Measurements from ENCODE around the gene PPIL3. TPM values are rescaled to one million over a fixed set of nuclear protein-coding genes. Genes with fewer than 3 reads are reported as not detected.

The PPIL3 gene
- total and polyA plus RNA-seq, 2 experiments from 2014 or later: 39.6 to 41.6 TPM

- DNase-seq: no peak
- no peak overlapping the region for H2AFZ ChIP-seq
- H3K4me1 ChIP-seq (ENCODE audit: insufficient read depth): no peaks in the 10 kb centered on the region
- peaks cover 6% of the 10 kb centered on the region; the same call in 1 of the 2 replicates for H4K20me1 ChIP-seq (ENCODE audit: insufficient read depth)
- no peaks in the 10 kb centered on the region for H3K9me3 ChIP-seq (ENCODE audit: low read depth)
- no peak overlapping the region for H3K9ac ChIP-seq
- H3F3A ChIP-seq (ENCODE audit: insufficient read depth): peaks cover 74% of the 10 kb centered on the region
- 89 to 90% methylated on average over 14 of the region's 14 CpGs for WGBS, 2 experiments (ENCODE audit: low coverage in 1 of 2, low lambda C conversion rate in 2 of 2, missing lambda C conversion rate in 2 of 2)
- H3K4me2 ChIP-seq (ENCODE audit: unreplicated experiment): no peak overlapping the region
- H3K9me2 ChIP-seq (ENCODE audit: insufficient read depth): no peaks in the 10 kb centered on the region
- no peaks in the 10 kb centered on the region for H3K27me3 ChIP-seq (replicated peaks; ENCODE audit: insufficient read depth)
- TF ChIP-seq EZH2phosphoT487 (IDR thresholded peaks at IDR 0.05; ENCODE audit: insufficient read depth, low read depth): no peak
- no peak for TF ChIP-seq EZH2 (IDR thresholded peaks at IDR 0.05; ENCODE audit: insufficient read depth, poor library complexity, severe bottlenecking)
- in situ Hi-C loops (cut with MboI): loop anchor here (25.0 kb wide), 1 partner anchor 888 kb away; the partner anchor contains the start of genes MAIP1 and TYW5
- H3K4me3 ChIP-seq: no peak overlapping the region
- H3K36me3 ChIP-seq (ENCODE audit: low read depth): peaks cover 48% of the 10 kb centered on the region
- H3K79me2 ChIP-seq (ENCODE audit: insufficient read depth): peaks cover 41% of the 10 kb centered on the region
- H3K27ac ChIP-seq: no peak overlapping the region
These were observed 38.2 kb downstream of the PPIL3 start for GRCh38 chr2:200850512-200851256.

- TF ChIP-seq EZH2phosphoT487 (IDR thresholded peaks at IDR 0.05; ENCODE audit: insufficient read depth, low read depth) (no peak), EZH2 (IDR thresholded peaks at IDR 0.05; ENCODE audit: insufficient read depth, poor library complexity, severe bottlenecking) (no peak)
These were observed 40.9 kb downstream of the PPIL3 start for GRCh38 chr2:200847939-200848338.

DNA sequence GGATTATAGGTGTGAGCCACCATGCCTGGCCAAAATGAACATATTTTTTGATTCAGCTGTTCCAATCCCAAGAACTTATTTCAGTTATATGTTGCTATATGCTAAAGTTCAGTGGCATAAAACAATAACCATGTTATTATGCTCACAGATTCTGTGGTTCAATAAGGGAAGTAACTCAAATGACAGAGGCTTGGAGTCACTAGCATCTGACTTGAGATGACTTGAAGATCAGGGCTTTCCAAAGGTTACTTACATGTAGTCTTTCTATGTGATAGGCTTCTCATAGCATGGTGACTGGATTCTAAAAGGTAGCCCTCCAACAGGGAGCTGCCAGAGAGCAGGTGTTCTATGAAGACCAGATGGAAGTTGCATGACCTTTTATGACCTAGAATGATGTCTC is 41.6 kb downstream of the PPIL3 start:
- no peaks in the 10 kb centered on the region for H3K9me2 ChIP-seq (ENCODE audit: insufficient read depth)
- H2AFZ ChIP-seq: no peak overlapping the region
- no peaks in the 10 kb centered on the region for H3K9me3 ChIP-seq (ENCODE audit: low read depth)
- peaks cover 7% of the 10 kb centered on the region for H3K79me2 ChIP-seq (ENCODE audit: insufficient read depth)
- peaks cover 14% of the 10 kb centered on the region for H3K36me3 ChIP-seq (ENCODE audit: low read depth)
- no peak overlapping the region for H3K27ac ChIP-seq
- H3K9ac ChIP-seq: no peak overlapping the region
- in situ Hi-C loops (cut with MboI): no loop called here
- H3K4me3 ChIP-seq: no peak overlapping the region
- H3K27me3 ChIP-seq (replicated peaks; ENCODE audit: insufficient read depth): no peaks in the 10 kb centered on the region
- TF ChIP-seq EZH2phosphoT487 (IDR thresholded peaks at IDR 0.05; ENCODE audit: insufficient read depth, low read depth): no peak
- TF ChIP-seq EZH2 (IDR thresholded peaks at IDR 0.05; ENCODE audit: insufficient read depth, poor library complexity, severe bottlenecking): no peak
- no peak overlapping the region for H3K4me2 ChIP-seq (ENCODE audit: unreplicated experiment)
- H4K20me1 ChIP-seq (ENCODE audit: insufficient read depth): peaks cover 1% of the 10 kb centered on the region; the same call in 1 of the 2 replicates
- H3K4me1 ChIP-seq (ENCODE audit: insufficient read depth): no peaks in the 10 kb centered on the region
- peaks cover 45% of the 10 kb centered on the region for H3F3A ChIP-seq (ENCODE audit: insufficient read depth)
- no peak for DNase-seq

More at GRCh38 chr2:200847939-200848338, 40.9 kb downstream of the PPIL3 start:
- no peak overlapping the region for H2AFZ ChIP-seq
- H3K27me3 ChIP-seq (replicated peaks; ENCODE audit: insufficient read depth): no peaks in the 10 kb centered on the region
- peaks cover 21% of the 10 kb centered on the region for H3K36me3 ChIP-seq (ENCODE audit: low read depth)
- no peaks in the 10 kb centered on the region for H3K9me3 ChIP-seq (ENCODE audit: low read depth)
- no peak for DNase-seq
- in situ Hi-C loops (cut with MboI): no loop called here
- no peak overlapping the region for H3K9ac ChIP-seq
- H3F3A ChIP-seq (ENCODE audit: insufficient read depth): peaks cover 52% of the 10 kb centered on the region
- H4K20me1 ChIP-seq (ENCODE audit: insufficient read depth): peaks cover 6% of the 10 kb centered on the region; the same call in 1 of the 2 replicates
- H3K9me2 ChIP-seq (ENCODE audit: insufficient read depth): no peaks in the 10 kb centered on the region
- H3K4me3 ChIP-seq: no peak overlapping the region
- no peak overlapping the region for H3K4me2 ChIP-seq (ENCODE audit: unreplicated experiment)
- H3K79me2 ChIP-seq (ENCODE audit: insufficient read depth): peaks cover 13% of the 10 kb centered on the region
- H3K4me1 ChIP-seq (ENCODE audit: insufficient read depth): no peaks in the 10 kb centered on the region
- no peak overlapping the region for H3K27ac ChIP-seq
- 77 to 83% methylated on average over 4 of the region's 4 CpGs for WGBS, 2 experiments (ENCODE audit: low coverage in 1 of 2, low lambda C conversion rate in 2 of 2, missing lambda C conversion rate in 2 of 2)

DNA sequence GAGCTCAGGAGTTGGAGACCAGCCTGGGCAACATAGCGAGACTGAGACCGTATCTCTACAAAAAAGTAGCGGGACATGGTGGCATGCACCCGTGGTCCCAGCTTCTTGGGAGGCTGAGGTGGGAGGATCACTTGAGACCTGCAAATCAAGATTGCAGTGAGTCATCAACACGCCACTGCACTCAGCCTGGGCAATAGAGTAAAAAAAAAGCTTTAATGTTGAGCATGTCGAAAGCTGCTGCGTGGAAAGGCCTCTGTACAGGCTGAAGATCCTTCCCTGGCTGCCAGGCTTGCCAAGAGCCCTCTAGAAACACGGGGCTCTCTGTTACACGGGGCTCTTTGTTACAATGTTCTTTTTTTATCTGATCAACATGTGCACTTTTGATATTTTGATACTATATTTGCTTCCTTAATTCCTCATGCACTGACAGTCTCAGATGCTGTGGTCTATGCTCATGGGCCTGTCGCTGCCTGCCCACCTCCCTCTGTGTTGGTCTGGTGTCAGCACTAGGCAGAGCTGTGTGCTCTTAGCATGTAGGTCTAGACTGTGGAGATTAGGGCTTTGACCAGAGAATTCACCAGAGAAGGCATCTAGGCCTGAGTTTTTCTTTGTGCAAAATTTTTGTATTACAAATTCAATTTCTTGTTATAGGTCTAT is 43.1 kb downstream of the PPIL3 start:
- H3K27ac ChIP-seq: no peak overlapping the region
- H3K36me3 ChIP-seq (ENCODE audit: low read depth): no peaks in the 10 kb centered on the region
- no peak overlapping the region for H3K9ac ChIP-seq
- in situ Hi-C loops (cut with MboI): no loop called here
- no peaks in the 10 kb centered on the region for H4K20me1 ChIP-seq (ENCODE audit: insufficient read depth)
- no peaks in the 10 kb centered on the region for H3K27me3 ChIP-seq (replicated peaks; ENCODE audit: insufficient read depth)
- no peak overlapping the region for H2AFZ ChIP-seq
- H3K4me3 ChIP-seq: no peak overlapping the region
- H3F3A ChIP-seq (ENCODE audit: insufficient read depth): peaks cover 30% of the 10 kb centered on the region
- no peak overlapping the region for H3K4me2 ChIP-seq (ENCODE audit: unreplicated experiment)
- no peak for TF ChIP-seq EZH2phosphoT487 (IDR thresholded peaks at IDR 0.05; ENCODE audit: insufficient read depth, low read depth)
- no peak for TF ChIP-seq EZH2 (IDR thresholded peaks at IDR 0.05; ENCODE audit: insufficient read depth, poor library complexity, severe bottlenecking)
- no peaks in the 10 kb centered on the region for H3K4me1 ChIP-seq (ENCODE audit: insufficient read depth)
- H3K79me2 ChIP-seq (ENCODE audit: insufficient read depth): no peaks in the 10 kb centered on the region
- no peaks in the 10 kb centered on the region for H3K9me2 ChIP-seq (ENCODE audit: insufficient read depth)
- H3K9me3 ChIP-seq (ENCODE audit: low read depth): no peaks in the 10 kb centered on the region
- 77 to 79% methylated on average over 10 of the region's 10 CpGs for WGBS, 2 experiments (ENCODE audit: low coverage in 1 of 2, low lambda C conversion rate in 2 of 2, missing lambda C conversion rate in 2 of 2)
- no peak for DNase-seq
